ENCODE results near the gene LHPP. TPM values are rescaled to one million over a fixed set of nuclear protein-coding genes. Genes with fewer than 3 reads are reported as not detected.
"Not testable (repeated sequence)": the region's sequence is repeated elsewhere in the genome, so short reads cannot be mapped to it uniquely, and the experiment has no call there.

Gene LHPP
- total RNA-seq, 2 donors from 2014 or later = 26.1 to 29.8 TPM

- DNase-seq = no peak
- intact Hi-C loops (cut with DNase I, micrococcal nuclease) = no loop called here
- ATAC-seq = no peak
These were observed 143.4 kb downstream of the LHPP start for GRCh38 chr10:124605001-124605370.

- intact Hi-C loops (cut with DNase I, micrococcal nuclease) = no loop called here
- no peak for DNase-seq
- ATAC-seq = no peak
These were observed 143.8 kb downstream of the LHPP start for GRCh38 chr10:124605481-124605855.

- ATAC-seq = no peak
- intact Hi-C loops (cut with DNase I, micrococcal nuclease) = no loop called here
- DNase-seq = no peak
These were observed 144.5 kb downstream of the LHPP start for GRCh38 chr10:124605856-124606812.

- intact Hi-C loops (cut with DNase I, micrococcal nuclease) = no loop called here
- ATAC-seq = peak; percentile 6
- no peak for DNase-seq
These were observed 145.2 kb downstream of the LHPP start for GRCh38 chr10:124606822-124607221.

DNA sequence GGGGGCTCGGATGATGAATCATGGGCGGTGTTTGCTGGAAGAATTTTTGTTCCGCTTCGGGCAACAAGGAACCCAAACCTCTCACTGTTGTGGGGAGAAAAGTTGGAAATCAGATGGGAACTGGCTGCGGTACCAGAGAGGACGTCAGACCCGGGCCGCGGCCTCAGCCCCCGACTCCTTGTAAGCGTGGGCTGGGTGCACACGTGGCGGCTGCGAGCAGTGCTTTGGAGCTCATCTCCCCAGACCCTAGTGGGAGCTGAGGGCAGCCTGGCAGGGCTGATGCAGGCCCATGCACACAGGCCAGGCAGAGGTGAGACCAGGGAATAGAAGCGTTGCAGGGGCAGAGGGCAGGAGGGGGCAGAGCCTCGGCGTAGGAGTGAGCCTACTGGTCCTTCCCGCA, 146.1 kb downstream of the LHPP start:
- no peak for ATAC-seq
- no peak for DNase-seq
- intact Hi-C loops (cut with DNase I, micrococcal nuclease) = no loop called here

DNA sequence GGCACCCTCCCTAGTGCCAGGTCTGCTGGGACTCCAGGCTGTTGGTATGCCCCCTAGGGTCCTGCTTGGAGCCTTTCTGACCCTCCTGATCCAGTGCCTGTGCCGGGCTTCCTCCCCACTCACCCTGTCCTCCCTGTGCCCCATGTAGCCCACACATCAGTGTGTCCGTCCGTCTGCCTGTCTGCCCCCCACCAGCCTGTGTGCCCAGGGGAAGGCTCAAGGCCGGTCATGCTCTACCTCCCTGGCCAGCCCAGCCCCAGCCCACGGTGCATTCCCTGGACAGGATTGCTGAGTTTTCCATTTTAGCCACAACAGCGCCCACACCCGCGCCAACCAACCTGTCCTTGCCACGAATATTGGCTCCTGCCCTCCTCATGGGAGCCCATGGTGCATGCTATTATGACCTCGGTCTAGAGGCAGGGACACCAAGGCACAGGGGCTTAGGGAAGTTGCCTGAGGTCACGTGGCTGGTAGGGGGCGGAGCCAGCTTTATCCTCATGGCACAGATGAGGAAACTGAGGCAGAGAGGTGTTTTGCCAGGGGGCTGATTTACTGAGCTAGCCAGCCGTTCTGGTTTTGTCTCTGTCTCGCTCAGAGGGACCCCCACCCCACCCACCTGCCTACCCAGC, 146.6 kb downstream of the LHPP start:
- intact Hi-C loops (cut with DNase I, micrococcal nuclease) = no loop called here
- DNase-seq (no peak), ATAC-seq (no peak)

DNA sequence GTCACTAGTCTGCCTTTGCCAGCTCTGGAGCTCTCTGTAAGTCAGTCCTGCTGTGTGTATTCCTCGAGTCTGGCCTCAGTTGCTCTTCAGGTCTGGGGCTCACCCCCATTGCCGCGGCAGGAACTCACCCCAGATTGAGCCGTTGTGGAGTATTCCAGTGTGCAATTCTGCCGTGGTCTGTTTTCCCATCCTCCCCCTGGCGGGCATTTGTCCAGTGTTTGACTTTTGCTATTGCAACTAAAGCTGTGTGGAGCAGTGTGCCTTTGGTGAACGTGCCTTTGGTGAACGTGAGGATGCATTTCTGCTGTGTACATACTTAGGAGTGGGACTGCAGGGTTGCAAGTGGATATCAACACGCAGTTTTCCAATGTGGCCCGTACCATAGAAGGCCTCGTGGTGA, 148.1 kb downstream of the LHPP start:
- intact Hi-C loops (cut with DNase I, micrococcal nuclease) = no loop called here
- DNase-seq (no peak), ATAC-seq (no peak)

DNA sequence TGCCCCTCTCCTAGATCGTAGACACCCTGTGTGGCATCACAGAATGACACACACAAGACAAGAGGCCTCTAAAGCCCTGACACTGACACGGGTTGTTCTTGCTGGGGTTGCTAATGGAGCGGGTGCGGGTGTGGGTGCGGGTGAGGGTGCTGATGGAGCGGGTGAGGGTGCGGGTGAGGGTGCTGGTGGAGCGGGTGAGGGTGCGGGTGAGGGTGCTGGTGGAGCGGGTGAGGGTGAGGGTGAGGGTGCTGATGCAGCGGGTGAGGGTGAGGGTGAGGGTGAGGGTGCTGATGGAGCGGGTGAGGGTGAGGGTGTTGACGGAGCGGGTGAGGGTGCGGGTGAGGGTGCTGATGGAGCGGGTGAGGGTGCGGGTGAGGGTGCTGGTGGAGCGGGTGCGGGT, 148.6 kb downstream of the LHPP start:
- ATAC-seq; DNase-seq; intact Hi-C loops (cut with DNase I, micrococcal nuclease): not testable (repeated sequence)

DNA sequence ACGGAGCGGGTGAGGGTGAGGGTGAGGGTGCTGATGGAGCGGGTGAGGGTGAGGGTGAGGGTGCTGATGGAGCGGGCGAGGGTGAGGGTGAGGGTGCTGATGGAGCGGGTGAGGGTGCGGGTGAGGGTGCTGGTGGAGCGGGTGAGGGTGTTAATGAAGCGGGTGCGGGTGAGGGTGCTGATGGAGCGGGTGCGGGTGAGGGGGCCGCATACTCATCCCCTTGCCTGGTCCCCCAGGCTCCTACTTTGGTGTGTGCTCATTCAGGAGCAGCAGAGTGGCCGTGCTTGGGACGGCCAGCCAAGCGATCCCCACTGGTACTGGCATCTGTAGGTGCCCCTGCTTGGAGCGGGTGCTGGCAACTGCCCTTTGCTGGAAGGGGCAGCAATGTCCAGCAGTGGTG, 149.2 kb downstream of the LHPP start:
- intact Hi-C loops (cut with DNase I, micrococcal nuclease); DNase-seq; ATAC-seq: not testable (repeated sequence)

DNA sequence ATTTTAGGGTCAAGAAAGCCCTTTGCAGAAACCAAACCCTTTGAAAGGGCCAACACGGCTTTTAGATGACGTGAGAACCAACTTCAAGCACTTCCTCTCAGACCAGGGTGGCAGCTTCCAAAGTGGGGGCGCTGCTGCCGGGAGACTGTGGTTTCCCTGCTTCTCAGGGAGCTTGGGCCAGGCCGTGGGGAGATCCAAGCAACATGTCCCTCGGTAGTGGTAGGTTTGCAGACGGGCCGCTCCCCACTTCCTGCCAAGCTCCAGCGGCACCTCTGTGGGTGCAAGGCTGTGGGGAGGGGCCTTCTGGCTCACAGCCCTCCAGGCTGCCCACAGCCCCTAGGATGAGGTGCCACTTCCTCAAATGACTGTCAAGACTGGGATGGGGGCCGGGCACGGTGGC, 150.1 kb downstream of the LHPP start:
- no peak for ATAC-seq
- no peak for DNase-seq
- intact Hi-C loops (cut with DNase I, micrococcal nuclease) = no loop called here

DNA sequence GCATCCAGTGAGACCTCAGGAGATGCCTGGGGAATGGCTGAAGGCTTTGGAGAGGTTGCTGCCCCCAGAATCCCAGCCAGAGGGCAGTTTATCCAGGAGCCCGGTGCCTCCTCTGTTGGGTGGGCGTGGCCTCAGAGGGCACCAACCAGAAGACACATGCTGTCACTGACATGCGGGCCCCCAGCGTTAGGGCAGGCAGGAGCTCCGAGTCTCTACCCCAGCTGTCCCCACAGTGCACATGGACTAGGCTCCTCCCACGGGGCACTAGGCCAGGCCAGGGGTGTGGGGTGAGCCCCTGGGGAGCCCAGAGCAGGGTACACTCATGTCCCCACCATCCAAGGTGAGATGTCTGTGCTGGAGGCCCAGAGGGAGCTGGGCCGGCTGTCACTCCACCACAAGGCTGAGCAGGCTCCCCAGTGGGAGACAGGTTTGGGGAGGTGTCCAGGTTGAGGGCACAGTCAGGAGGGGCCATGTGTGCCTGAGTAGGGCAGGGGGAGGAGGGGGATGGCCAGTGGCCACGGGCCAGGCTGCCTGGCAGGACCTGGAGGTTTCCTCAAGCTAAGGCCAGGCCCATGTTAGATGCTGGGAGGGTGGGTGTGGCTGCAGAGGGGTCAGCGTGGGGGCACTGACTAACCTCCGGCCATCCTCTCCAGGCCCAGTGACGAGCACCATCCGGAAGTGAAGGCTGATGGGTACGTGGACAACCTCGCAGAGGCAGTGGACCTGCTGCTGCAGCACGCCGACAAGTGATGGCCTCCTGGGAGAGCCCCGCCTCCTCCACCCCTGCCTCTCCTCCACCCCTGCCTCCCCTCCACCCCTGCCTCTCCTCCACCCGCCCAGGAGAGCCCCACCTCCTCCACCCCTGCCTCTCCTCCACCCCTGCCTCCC, 151.2 kb downstream of the LHPP start:
- ATAC-seq (peak; percentile 7), DNase-seq (no peak)
- intact Hi-C loops (cut with DNase I, micrococcal nuclease) = no loop called here

- no peak for ATAC-seq
- intact Hi-C loops (cut with DNase I, micrococcal nuclease) = no loop called here
- DNase-seq = no peak
These were observed 152.5 kb downstream of the LHPP start for GRCh38 chr10:124614003-124614659.

GRCh38 chr10:124615259-124615658, 153.6 kb downstream of the LHPP start:
- ATAC-seq = no peak
- intact Hi-C loops (cut with DNase I, micrococcal nuclease) = no loop called here
- no peak for DNase-seq

GRCh38 chr10:124616040-124616835, 154.6 kb downstream of the LHPP start:
- ATAC-seq = no peak
- DNase-seq = no peak
- intact Hi-C loops (cut with DNase I, micrococcal nuclease) = no loop called here

GRCh38 chr10:124616836-124617130, 155.2 kb downstream of the LHPP start:
- DNase-seq (no peak), ATAC-seq (no peak)
- intact Hi-C loops (cut with DNase I, micrococcal nuclease) = no loop called here

- intact Hi-C loops (cut with DNase I, micrococcal nuclease) = no loop called here
- peak; percentile 1 for ATAC-seq
- DNase-seq = no peak
These were observed 156.9 kb downstream of the LHPP start for GRCh38 chr10:124618470-124619073.

- DNase-seq (no peak), ATAC-seq (peak; percentile 53)
- intact Hi-C loops (cut with DNase I, micrococcal nuclease) = no loop called here
These were observed 157.6 kb downstream of the LHPP start for GRCh38 chr10:124619195-124619594.
